Sigmoid colon (tissue), 4 donors: ENCODE data around the gene RAB29.

Experiments
- CTCF ChIP-seq, 4 experiments: fragments of 450-650 bp in 3 of 4; fragments of 200-600 bp in 1 of 4; IDR thresholded peaks; one replicate each; pipeline ENCODE4 v1.5.1; 2016 to 2019; ENCODE audit warnings: antibody characterized with exemption in 4 of 4, mild to moderate bottlenecking in 3 of 4, moderate library complexity in 2 of 4
- EP300 ChIP-seq, 4 donors: sonication (generic); formaldehyde crosslinking; IDR thresholded peaks; one replicate each; pipeline ENCODE4 v1.6.1; 2017; ENCODE audit warnings: antibody characterized with exemption in 4 of 4
- POLR2A ChIP-seq, 2 donors: fragments of 450-650 bp; IDR thresholded peaks; one replicate each; pipeline ENCODE4 v1.6.1; 2016; ENCODE audit warnings: antibody characterized with exemption in 2 of 2, mild to moderate bottlenecking in 2 of 2, moderate library complexity in 2 of 2
- POLR2AphosphoS5 ChIP-seq, 4 donors: sonication (generic); formaldehyde crosslinking; IDR thresholded peaks; one replicate each; pipeline ENCODE4 v1.6.1; 2017; ENCODE audit warnings: antibody characterized with exemption in 4 of 4

- TF ChIP-seq CTCF (IDR thresholded peaks at IDR 0.05) (no peak), POLR2A (IDR thresholded peaks at IDR 0.05) (no peak), POLR2AphosphoS5 (IDR thresholded peaks at IDR 0.05) (no peak), EP300 (IDR thresholded peaks at IDR 0.05) (no peak)
Observed at GRCh38 chr1:205756552-205756951, 18.7 kb downstream of the RAB29 start.
